Transverse colon (tissue), 4 donors: Measurements from ENCODE around the gene ZBTB1. TPM values are rescaled to one million over a fixed set of nuclear protein-coding genes. Genes with fewer than 3 reads are reported as not detected.

Source experiments
- DNase-seq: peaks from one replicate; pipeline ENCODE4 v3.0.0-alpha.2; 2019
- H3K27ac ChIP-seq, 4 donors: fragments of 200-600 bp; sonication (generic); 2 replicates each; pipeline ENCODE4 v1.5.1; 2016 to 2018; ENCODE audit warnings: inconsistent platforms in 4 of 4
- H3K27me3 ChIP-seq: fragments of 200-600 bp; sonication (generic); 2 replicates; pipeline ENCODE4 v1.5.1; 2017; ENCODE audit warnings: inconsistent platforms
- H3K36me3 ChIP-seq, 4 donors: fragments of 200-600 bp; sonication (generic); 2 replicates each; pipeline ENCODE4 v1.5.1; 2017 to 2019; ENCODE audit warnings: inconsistent platforms in 4 of 4
- H3K4me1 ChIP-seq, 4 donors: fragments of 200-600 bp; sonication (generic); 2 replicates each; pipeline ENCODE4 v1.5.1; 2017 to 2020; ENCODE audit warnings: inconsistent platforms in 4 of 4
- H3K4me3 ChIP-seq, 4 donors: fragments of 200-600 bp; sonication (generic); 1 replicate in 1 of 4; 2 replicates in 3 of 4; pipeline versions ENCODE4 v1.5.1 to v1.6.1; 2017 to 2019; ENCODE audit warnings: inconsistent platforms in 4 of 4
- H3K9me3 ChIP-seq, 2 donors: fragments of 200-600 bp; sonication (generic); 2 replicates each; pipeline ENCODE4 v1.5.1; 2017 to 2019; ENCODE audit warnings: inconsistent platforms in 2 of 2
- CTCF ChIP-seq, 5 experiments: fragments of 200-600 bp in 3 of 5; fragments of 450-650 bp in 2 of 5; sonication (generic) in 3 of 5; IDR thresholded peaks; 1 replicate in 2 of 5; 2 replicates in 3 of 5; pipeline ENCODE4 v1.5.1; 2016 to 2017; ENCODE audit warnings: antibody characterized with exemption in 5 of 5, inconsistent platforms in 3 of 5, mild to moderate bottlenecking in 2 of 5, moderate library complexity in 1 of 5
- EP300 ChIP-seq: sonication (generic); formaldehyde crosslinking; IDR thresholded peaks from one replicate; pipeline ENCODE4 v1.6.1; 2017; ENCODE audit warnings: antibody characterized with exemption, low read depth
- POLR2A ChIP-seq: fragments of 450-650 bp; IDR thresholded peaks from one replicate; pipeline ENCODE4 v1.6.1; 2016; ENCODE audit warnings: antibody characterized with exemption, mild to moderate bottlenecking, moderate library complexity
- POLR2AphosphoS5 ChIP-seq, 3 donors: sonication (generic); formaldehyde crosslinking; IDR thresholded peaks; one replicate each; pipeline ENCODE4 v1.6.1; 2016; ENCODE audit warnings: antibody characterized with exemption in 3 of 3
- WGBS, 2 donors: methylation state at CpG; one replicate each; pipeline ENCODE4 v1.1.5; 2018; ENCODE audit warnings: low coverage in 1 of 2; 5-methylcytosine and 5-hydroxymethylcytosine counted together
- in situ Hi-C, 4 donors: fragments of 200-750 bp; cut with MboI; loops; one replicate each; pipeline versions ENCODE4 v1.15.0 to v1.15.1; 2017; ENCODE audit warnings: low sequenced_read_pairs in 3 of 4, low pct_ligation_motif_present in 1 of 4, low pct_unique_long_range_greater_than_20kb in 1 of 4
- intact Hi-C: fragments of 100-400 bp; cut with DNase I; formaldehyde crosslinking; loops from one replicate; pipeline ENCODE4 v1.15.1; 2023; ENCODE audit warnings: low total_unique reads
- total RNA-seq, 4 donors: library from RNA; depleted of rRNA; stranded (reverse); fragments of >200 nt; gene quantifications; one replicate each; pipeline ENCODE4 v1.1.0, GENCODE V29; 2016

Gene ZBTB1
- total RNA-seq, 4 donors from 2014 or later, result 18.3 to 51.4 (median 34.3) TPM

- no peak for TF ChIP-seq CTCF (IDR thresholded peaks at IDR 0.05)
- TF ChIP-seq EP300, result no peak
- TF ChIP-seq POLR2A, result no peak
- no peak for TF ChIP-seq POLR2AphosphoS5 (IDR thresholded peaks at IDR 0.05)
- no peaks in the 10 kb centered on the region for H3K9me3 ChIP-seq
- H3K4me1 ChIP-seq, result peaks cover 0 to 8% (median 0%) of the 10 kb centered on the region in 4 donors
- intact Hi-C loops, result no loop called here
- WGBS, 2 donors, result 88 to 89% methylated on average over 2 of the region's 2 CpGs
- in situ Hi-C loops, result loop anchor here in 1 of 4 donors (25.0 kb wide), 1 partner anchor 154 kb away; no protein-coding TSS in a partner anchor
- no peak for DNase-seq
- H3K4me3 ChIP-seq, result no peak overlapping the region
- H3K36me3 ChIP-seq, result peaks cover 0 to 11% (median 5%) of the 10 kb centered on the region in 4 donors
- no peaks in the 10 kb centered on the region for H3K27me3 ChIP-seq
- H3K27ac ChIP-seq, result no peak overlapping the region
These were observed 12.9 kb upstream of the ZBTB1 start for GRCh38 chr14:64491637-64492036.

DNA sequence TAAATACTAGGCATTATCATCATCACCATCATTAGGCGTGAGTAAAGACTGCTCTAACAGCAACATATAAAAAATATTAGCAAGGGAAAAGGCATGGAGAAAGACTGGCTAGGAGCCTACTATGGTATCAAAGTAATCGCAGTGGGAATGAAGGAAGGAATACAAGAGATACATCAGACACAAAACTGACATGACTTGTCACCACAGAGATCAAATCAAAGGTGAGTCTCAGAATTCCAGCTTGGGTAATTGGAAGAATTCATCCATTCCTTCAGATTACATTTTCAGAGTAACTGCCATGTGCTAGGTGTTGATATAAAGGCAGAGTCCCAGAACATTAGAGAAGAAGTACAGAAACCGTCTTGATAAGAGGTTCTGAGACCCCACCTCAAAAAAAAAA is 11.1 kb upstream of the ZBTB1 start:
- Histone ChIP-seq H3K4me3 (no peak overlapping the region), H3K36me3 (peaks cover 0 to 9% (median 2%) of the 10 kb centered on the region in 4 donors), H3K4me1 (peaks cover 0 to 6% (median 0%) of the 10 kb centered on the region in 4 donors), H3K27me3 (no peaks in the 10 kb centered on the region), H3K9me3 (no peaks in the 10 kb centered on the region), H3K27ac (no peak overlapping the region)
- 94 to 97% methylated on average over 3 of the region's 3 CpGs for WGBS, 2 donors
- no peak for DNase-seq
- in situ Hi-C loops (loop anchor here in 1 of 4 donors (25.0 kb wide), 1 partner anchor 156 kb away; no protein-coding TSS in a partner anchor), intact Hi-C loops (no loop called here)
- no peak for TF ChIP-seq EP300
- TF ChIP-seq POLR2A, result no peak
- TF ChIP-seq CTCF (IDR thresholded peaks at IDR 0.05), result no peak
- no peak for TF ChIP-seq POLR2AphosphoS5 (IDR thresholded peaks at IDR 0.05)

GRCh38 chr14:64495252-64495651 is 9.3 kb upstream of the ZBTB1 start:
- TF ChIP-seq POLR2AphosphoS5 (IDR thresholded peaks at IDR 0.05) (no peak), POLR2A (no peak), CTCF (IDR thresholded peaks at IDR 0.05) (no peak), EP300 (no peak)
- Histone ChIP-seq H3K27ac (no peak overlapping the region), H3K36me3 (no peaks in the 10 kb centered on the region), H3K9me3 (no peaks in the 10 kb centered on the region), H3K27me3 (no peaks in the 10 kb centered on the region), H3K4me3 (no peak overlapping the region), H3K4me1 (peaks cover 0 to 11% (median 5%) of the 10 kb centered on the region in 4 donors)
- intact Hi-C loops, result no loop called here
- no peak for DNase-seq
- in situ Hi-C loops, result loop anchor here in 1 of 4 donors (25.0 kb wide), 1 partner anchor 158 kb away; no protein-coding TSS in a partner anchor

GRCh38 chr14:64496764-64497163 is 7.8 kb upstream of the ZBTB1 start:
- intact Hi-C loops (no loop called here), in situ Hi-C loops (loop anchor here in 1 of 4 donors (25.0 kb wide), 1 partner anchor 159 kb away; no protein-coding TSS in a partner anchor)
- no peak for DNase-seq
- Histone ChIP-seq H3K27ac (no peak overlapping the region), H3K4me1 (peaks cover 5 to 26% (median 20%) of the 10 kb centered on the region in 4 donors), H3K9me3 (no peaks in the 10 kb centered on the region), H3K27me3 (no peaks in the 10 kb centered on the region), H3K4me3 (no peak overlapping the region), H3K36me3 (no peaks in the 10 kb centered on the region)
- TF ChIP-seq POLR2AphosphoS5 (IDR thresholded peaks at IDR 0.05) (no peak), CTCF (IDR thresholded peaks at IDR 0.05) (no peak), EP300 (no peak), POLR2A (no peak)
